AG08396 (cell line): Measurements from ENCODE around the gene SH3GL3.

Experiments used
- DNase-seq: peaks from one replicate; pipeline ENCODE4 v3.0.0; 2012; ENCODE audit warnings: low spot score, mixed read lengths

The SH3GL3 gene

DNA sequence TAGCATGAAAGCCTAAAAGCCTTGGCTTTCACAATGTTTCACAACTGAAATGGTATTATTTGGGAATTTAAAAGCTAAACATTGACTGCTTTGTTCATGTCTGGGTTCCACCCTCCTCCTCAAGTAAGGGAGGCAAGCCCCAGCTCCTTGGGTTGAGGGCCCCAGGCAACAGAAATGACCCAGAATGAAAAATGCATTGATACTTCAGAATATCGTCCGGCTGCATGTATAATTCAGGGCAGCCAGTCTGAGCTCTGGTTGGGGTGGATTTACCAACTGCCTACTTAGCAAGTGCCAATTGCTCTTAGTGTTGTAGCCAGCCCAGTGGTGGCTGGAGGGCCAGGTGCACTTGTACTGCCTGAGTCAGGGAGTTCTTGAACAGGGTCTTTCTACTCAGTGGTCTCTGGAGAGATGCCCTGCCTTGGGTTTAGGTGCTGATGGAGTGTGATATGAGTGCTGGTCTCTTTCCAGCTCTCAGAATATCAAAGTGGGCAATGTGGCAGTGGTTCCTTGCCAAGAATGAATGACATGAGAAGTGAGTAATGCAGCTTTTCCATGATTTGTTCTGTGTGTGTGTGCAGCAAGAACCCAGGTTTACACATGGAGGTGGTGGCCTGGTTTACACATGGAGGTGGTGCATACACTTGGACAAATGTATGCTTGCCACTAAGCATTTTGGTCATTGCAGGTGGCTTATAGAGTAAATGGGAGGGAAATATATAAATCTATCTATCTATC is 165.9 kb downstream of the SH3GL3 start:
- no peak for DNase-seq

DNA sequence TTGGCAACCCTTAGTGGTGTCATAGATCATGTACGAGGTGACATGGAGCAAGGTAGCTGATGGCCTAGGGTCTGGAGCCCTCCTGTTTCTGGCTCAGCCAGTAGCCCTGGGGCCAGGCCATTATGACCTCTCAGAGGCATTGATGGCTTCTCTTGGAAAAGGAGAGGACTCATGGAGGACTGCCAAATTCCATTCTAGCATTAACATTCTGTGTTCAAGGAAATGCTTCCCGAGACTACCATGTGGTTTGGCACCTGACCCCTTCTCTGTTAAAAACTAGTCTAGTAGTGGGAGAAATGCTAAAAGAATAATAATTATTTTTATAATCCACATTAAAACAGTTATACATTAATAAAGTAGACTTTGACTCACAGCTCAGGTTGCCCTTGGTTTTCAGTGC is 166.6 kb downstream of the SH3GL3 start:
- no peak for DNase-seq

DNA sequence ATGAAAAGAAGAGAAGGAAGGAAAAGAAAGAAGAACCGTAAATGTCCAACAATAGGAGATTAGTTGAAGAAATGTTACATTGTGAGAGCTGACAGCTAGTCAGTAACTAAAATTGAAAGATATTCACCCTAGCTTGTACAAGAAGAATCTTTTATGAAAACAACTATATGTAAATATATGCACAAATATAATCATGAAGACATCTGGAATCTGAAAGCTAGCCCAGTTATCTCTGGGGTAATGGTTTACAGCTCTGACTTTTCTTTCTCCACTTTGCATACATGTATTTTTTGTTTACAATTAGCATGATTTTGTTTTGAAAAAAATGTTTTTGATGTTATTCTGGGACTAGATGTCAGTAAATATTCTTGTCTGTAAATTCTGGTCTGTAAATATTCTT is 169.7 kb downstream of the SH3GL3 start:
- no peak for DNase-seq

DNA sequence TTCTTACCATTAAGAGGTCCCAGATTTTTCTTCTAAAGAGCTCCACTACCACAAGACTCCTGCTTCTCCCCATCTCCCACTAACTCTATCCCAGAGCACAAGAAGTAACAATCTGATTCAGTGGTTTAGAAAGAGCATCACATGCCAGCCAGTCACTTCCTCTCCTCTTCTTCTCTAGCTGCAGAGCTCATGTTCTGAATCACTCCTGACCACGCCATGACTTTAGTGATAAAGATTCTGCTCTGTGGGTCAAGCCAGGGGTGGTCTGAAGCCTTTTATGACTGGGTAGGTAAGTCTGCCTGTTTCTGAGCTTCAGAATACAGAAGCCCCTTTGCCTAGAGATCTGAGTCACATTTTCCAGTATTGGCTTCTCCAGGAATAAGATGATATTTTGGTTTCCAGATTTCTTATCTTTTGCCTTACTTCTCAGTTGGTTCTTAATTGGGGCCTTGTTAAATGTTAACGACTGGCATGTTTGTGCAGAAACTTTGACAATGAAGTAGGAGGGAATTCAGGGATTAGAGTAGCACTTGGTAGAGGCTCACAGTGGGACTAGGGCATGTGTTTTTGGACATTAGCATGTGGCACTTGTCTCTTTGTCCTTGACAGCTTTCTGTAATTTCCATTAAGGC is 179.1 kb downstream of the SH3GL3 start:
- DNase-seq = no peak

DNA sequence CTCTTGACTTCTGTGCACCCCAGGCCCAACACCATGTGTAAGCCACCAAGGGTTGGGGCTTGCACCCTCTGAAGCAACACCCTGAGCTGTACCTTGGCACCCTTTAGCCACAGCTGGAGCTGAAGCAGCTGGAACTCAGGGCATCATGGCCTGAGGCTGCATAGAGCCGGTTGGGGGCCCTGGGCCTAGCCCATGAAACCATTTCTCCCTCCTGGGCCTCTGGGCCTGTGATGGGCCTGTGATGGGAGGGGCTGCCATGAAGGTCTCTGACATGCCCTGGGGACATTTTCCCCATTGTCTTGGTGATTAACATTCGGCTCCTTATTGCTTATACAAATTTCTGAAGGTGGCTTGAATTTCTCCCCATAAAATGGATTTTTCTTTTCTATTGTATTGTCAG is 184.4 kb downstream of the SH3GL3 start:
- DNase-seq = no peak

DNA sequence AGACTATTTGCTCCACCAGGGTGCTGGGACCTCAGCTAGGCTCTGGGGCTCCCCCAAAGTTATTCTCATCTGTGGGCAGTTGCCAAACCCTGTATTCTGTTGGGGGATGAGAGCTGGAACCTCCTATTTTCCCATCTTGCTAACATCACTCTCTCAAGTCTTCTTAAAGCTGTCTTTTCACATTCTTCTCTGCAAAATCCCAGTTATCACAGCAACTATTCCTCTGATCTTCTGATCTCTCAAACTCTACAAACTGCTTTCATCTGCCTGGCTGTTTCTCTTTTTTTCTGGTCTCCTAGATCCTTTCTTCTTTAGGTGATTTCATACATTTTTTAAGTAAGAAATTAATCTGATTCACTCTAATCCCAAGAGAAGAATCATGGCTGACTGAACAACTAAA is 196.1 kb downstream of the SH3GL3 start:
- no peak for DNase-seq

DNA sequence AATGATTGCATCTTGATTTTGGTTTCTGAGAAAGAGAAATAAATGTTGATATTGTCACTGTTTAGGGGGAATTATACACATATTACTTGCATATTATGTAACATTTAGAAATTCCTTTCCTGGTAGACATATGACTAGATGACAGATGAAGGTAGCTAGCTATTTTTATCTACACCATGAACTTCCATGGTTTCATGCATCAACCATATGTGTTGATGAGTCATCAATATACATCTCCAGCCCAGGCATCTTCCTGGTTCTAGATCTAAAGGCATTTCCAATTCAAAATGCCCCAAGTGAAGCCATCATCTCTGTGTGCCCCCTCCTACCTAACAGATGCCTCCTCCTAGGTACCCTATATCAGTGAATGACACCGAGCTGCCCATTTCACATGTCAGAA is 197.3 kb downstream of the SH3GL3 start:
- no peak for DNase-seq

DNA sequence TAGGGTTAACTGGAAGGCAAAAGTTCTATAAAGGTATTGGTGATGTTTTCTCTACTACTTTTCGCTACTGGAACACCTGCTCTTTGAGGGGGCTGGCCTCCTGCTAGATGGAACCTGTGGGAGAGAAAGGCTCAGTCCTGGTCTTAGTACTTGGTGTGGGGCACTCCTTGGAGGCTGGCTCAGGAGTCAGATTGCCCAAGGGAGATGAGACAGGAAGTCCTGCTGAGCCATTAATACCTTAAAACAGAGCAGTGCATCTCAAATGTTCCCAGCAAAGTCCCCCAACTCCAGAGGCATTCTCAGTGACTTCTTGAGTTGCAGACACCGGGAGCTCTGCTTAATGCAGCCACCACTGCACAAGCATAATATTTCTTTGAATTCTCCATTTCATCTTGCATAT is 203.7 kb downstream of the SH3GL3 start:
- no peak for DNase-seq

DNA sequence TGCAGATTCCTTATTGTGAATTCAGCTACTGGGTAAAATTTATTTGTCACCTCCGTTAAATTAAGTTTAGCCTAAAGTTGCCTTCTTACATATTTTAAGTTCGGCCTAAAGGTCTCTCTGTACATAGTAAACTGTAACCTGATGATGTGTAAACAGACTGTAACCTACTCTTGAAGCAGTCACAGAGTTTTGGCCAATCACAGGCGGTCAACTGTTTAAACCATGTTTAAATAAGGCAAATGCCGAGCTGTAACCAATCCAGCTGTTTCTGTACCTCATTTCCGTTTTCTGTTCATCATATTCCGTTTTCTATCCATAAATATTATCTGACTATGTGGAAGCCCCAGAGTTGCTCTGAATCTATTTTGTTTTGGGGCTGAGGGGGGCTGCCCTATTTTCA is 204.4 kb downstream of the SH3GL3 start:
- no peak for DNase-seq

DNA sequence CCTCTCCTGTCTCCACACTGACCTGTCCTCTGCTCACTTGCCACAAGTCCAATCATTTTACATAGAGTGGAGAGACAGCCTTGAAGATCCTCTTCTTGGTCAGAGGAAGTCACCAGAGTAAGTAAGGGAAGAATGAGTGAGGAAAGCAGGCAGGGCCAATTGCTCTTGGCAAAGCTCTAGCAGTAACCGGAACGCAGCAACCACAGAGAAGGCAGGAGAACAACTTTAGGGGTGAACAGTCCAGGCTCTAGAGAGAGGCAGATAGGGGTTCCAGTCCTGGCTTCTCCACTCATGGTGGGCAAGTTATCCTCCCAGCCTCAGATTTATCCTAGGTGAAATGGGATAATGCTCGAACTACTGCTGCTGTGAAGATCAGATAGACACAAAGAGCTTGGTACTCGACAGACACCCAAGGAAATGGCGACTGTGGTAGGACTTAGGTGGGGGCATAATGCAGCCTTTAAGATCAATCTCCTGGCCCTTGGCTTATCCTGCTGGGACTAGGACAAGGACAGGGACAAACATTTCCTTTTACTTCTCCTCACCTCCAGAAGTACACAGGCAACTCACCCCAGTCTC is 205.6 kb downstream of the SH3GL3 start:
- DNase-seq = no peak

DNA sequence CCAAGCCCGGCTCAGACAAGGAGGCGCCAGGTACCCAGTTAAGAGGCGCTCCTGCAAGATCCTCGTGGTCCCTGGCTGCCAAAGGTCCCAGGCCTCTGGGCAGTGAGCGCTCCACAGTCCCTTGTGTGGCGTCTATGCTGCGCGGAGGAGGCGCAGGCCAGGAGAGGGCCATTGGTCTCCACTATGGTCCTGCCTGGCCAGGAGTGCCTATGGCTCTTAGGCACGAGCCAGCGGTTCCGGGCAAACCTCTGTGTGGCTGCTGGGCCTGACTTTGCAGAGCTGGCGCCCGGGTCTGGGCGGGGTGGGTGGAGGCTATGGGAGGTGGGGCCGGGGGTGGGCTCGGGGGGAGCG is 206.1 kb downstream of the SH3GL3 start:
- DNase-seq = no peak

DNA sequence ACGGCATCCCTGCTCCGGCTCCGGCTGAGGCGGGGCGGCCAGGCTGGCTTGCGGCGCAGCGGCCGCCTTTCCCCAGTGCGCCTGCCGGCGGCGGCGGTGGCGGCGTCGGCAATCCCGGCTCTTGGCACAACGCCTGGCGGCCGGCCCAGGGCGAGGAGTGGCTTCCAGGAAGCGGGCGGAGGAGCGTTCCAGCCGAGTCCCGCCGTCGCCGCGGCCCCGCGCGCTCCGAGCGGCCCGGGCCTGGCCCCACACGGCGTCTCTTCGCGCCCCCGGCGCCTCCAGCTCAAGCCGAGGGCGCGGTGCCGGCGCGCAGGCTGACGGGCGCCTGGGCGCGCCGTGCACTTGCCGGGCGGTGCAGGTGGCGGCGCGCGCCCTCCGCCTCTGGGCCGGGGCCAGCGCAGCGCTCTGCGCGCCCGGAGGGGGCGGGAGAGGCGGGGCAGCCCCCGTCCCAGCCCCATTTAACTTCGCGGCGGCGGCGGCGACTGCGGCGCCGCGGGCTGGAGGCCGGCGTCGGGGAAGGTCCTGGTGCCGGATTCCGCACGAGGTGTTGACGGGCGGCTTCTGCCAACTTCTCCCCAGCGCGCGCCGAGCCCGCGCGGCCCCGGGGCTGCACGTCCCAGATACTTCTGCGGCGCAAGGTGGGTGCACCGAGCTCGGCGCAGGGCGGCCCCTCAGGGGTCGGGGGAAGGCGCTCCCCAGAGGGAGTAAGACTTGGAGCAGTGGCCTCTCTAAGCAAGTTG is 206.7 kb downstream of the SH3GL3 start, which contains the start of gene ADAMTSL3:
ADAMTSL3 (plus strand) TSS at position 485 of the 740 bp plus-strand sequence. CDS start 1,639 bp downstream, outside the sequence.
- DNase-seq = peak; percentile 84

DNA sequence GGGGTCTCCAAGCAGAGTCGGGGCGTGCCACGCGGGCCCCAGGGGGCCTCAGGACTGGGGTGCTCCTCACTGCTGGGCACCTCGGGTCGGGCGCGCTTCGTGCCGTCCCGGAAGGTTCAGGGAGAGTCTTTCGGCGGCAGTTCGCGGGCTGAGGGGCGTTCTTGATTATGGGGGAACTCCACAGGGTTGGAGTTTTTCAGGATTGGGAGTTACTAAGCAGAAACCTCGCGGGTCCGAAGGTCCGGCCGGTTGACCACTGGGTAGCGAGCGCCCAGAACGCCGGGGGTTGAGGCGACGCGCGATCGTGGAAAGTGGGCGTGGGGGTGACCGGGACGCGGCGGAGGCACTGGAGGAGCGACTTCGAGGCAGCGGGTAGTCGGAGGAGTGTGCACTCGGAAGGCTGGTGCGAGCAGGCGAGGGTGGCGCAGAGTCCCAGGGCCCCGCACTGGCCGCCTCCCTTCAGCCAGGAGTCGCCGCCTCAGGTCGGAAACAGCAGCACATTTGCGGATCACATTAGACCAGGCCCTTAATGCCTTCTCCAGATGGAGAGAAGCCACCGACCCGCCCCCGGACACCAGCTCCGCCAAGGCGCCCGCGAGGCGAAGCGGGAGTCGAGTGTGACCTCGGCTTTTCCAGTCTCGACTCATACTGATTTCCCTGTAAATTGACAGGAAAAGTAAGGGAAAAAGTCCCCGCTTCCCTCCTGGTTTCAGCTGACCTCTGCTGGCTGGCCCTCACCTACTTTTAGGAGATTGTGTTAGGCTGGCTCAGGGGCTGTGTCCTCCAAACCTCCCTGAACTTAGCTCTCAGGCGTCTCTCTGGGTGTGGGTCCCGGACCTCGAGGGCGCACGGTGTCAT is 207.5 kb downstream of the SH3GL3 start:
- no peak for DNase-seq

DNA sequence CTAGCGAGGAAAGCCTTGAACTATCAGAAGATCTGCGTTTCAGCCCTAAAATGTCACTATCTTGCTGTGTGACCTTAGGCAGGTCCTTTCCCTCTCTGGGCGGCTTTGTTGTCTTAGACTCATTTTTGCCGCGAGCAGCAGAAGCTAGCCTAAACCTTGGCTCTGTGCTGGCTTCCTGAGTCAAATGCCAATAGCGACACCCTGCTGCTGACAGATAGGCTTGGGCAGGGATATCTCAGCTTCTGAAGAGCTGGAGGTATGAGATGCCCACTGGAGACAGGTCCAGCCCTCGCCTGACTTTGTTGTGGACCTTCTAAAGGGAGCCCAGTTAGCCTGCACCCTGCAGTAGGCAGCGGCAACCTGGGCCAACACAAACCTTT is 208.1 kb downstream of the SH3GL3 start:
- no peak for DNase-seq

DNA sequence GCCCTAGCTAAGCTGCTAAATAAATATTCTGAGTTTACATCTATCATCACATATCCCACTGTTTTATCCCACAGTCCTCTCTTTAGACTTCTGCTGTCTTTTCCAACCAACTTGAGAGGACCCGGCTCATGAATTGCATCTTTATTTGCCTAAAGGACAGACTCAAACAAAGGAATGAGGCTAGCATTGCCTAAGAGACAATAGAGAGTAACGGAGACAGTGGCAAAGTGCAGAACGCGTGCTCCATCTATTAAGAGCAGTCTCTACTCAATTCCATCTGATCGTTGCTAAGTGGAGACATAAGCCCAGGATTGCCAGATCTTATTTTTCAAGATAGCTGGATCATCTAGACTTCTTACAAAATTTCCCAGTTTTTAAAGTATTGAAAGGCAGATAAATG is 209.1 kb downstream of the SH3GL3 start:
- DNase-seq = no peak

DNA sequence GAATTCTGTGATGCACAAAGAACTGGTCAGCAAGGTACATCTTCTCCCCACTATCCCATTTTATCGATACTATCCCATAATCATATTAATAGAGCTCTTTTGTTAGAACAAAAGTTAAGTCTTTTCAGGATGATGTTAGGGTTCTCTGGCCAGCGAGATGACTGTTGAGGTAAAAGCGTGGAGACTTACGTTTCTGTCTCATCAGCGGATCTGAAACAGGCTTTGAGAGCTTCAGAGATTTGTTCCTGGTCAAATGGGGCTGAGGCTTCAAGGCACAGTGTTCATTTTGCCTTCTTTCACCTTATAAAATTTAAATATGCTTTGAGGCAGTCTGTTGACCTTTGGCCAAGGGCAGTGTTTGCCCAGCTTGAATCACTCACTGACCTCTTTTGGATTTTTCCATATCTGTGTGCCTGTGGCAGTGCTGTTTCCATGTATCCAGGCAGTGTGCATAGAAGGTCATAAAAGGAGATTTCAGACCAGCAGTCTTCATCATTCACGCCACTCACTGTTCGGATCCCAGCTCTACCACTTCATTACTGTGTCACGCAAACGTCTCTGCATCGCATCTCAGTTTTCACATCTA is 209.9 kb downstream of the SH3GL3 start:
- no peak for DNase-seq

DNA sequence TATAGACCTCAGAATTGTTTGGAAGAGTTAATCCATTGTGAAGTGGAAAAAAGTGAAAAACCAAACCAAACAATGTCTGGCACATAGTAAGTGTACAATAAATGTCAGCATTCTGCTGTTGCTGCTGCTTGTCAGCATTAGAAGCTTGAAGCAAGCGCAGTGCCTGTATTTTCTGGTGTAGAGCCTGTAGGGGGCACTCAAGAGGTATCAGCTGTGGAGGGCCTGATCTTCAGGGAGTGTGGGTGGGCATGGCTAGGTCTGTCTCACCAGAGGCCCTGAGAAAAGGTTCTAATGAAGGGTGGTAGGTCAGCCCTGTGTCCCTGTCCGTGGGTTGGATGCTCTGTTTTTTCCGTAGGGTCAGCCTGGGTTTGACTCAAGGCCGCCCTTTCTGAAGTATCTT is 210.4 kb downstream of the SH3GL3 start:
- DNase-seq = no peak

DNA sequence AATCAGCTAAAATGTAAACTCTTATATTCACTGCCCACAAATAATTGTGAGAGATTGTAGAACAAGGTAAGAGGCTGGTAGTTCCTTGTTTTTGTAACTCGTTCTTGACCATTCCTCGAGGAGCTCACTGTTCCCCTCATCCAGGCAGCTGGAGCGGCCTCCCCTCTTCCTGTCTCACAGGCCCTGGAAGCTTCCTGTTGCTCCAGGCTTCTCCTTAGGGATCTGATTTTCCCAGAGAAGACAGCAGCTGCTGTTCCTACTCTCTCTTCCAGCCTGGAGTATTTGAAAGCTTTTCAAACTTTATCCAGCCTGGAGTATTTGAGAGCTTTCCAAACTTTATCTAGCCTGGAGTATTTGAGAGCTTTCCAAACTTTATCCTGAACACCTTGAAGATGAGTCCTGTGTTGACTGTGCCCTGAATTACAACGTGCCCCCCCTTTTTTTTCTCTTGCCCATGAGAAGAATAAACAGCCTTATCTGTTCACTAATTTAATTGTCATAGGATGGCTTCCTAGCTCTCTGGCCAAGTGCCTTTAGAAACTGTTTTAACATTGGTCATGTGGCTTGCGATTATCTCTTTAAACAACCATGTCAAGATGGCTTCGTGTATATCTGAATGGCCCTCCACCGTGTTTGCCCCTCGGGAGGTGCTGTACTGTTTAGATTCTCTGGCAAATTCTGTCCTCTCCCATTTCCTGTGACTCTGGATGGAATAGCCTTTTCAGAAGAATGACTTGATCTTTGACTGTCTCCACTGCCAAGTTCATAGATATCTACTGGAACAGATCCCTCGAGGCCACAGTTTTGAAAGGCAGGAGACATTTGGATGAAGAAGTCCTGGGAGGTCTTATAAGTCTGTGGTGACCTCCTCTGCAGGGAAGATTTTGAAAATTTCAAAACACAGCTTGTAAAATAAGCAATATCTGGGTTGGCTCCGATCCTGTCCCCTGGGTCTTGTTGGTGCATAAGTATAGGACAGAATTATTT is 211.6 kb downstream of the SH3GL3 start:
- DNase-seq = no peak

DNA sequence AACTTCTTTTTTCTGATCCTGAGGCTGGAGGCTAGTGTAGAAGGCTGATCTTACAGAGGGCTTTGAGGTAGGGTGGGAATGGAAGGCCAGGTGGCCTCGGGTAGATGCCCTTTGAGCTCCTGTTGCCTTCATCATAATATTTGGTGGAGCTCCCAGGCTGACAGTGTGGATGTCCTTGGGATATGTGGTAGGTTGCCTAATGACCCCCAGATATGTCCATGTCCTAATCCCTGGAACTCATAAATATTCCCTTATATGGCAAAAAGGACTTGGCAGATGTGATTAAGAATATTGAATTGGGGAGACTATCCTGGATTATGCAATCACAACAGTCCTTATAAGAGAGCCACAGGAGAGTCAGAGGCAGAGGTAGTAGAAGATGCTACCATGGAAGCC is 212.3 kb downstream of the SH3GL3 start:
- no peak for DNase-seq

DNA sequence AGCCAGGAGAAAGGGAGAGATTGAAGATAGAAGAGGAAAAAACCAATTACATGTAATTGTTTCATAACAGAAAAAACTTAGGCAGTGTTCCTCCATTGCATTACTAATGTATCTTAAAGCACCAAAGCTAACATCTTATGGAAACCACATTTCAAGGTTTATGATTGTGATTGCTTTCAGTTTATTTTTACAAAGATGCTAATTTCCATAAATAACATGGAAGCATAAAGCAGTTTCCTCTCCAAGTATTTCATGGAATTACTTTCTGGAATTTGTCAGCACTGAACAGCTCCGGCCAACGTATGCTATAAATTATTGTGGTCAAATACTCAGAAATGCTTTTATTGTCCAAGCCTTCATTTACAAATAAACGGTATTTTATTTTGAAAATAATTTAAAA is 218.3 kb downstream of the SH3GL3 start:
- no peak for DNase-seq
